HCT116 (cell line): ENCODE results near the gene ETV7. TPM values are rescaled to one million over a fixed set of nuclear protein-coding genes. Genes with fewer than 3 reads are reported as not detected.
A peak's percentile ranks its signal among the peaks of the same experiment; 100 is the strongest.

Experiments
- ATAC-seq: fragments of 200-7000 bp; cut with Tn5 transposase; 2 replicates; pipeline ENCODE4 v1.9.1; 2020; ENCODE audit warnings: mild to moderate bottlenecking, moderate library complexity
- BruUV-seq: library from RNA; stranded (reverse); fragments of 400-500 nt; replicated peaks from 2 replicates; lab custom pipeline; 2021; lab: Mats Ljungman, UMichigan
- CTCF ChIA-PET: fragments of 300-600 bp; sonication (Branson Sonifier 250); formaldehyde crosslinking; loops from one replicate; lab custom pipeline; 2021; ENCODE audit warnings: antibody characterized with exemption; lab: Charles Lee
- POLR2A ChIA-PET: fragments of 300-600, 350-600 bp; sonication (Branson Sonifier 250); formaldehyde crosslinking; loops from one replicate; lab custom pipeline; 2021; ENCODE audit warnings: antibody characterized with exemption; lab: Charles Lee
- RAD21 ChIA-PET, 2 experiments: fragments of 300-600 bp; sonication (Branson Sonifier 250); formaldehyde crosslinking; loops; one replicate each; lab custom pipeline; 2023; ENCODE audit warnings: low total read pairs in 2 of 2; ENCODE audit not compliant: uncharacterized antibody in 2 of 2, unreplicated experiment in 2 of 2, low non-redundant PET in 1 of 2; lab: Charles Lee
- DNase-seq: peaks from one replicate; pipeline ENCODE4 v3.0.0-alpha.2; 2010; ENCODE audit warnings: low read depth, low spot score
- H2AFZ ChIP-seq: fragments of 200-600 bp; shearing (Covaris generic), sonication (generic); 2 replicates; pipeline ENCODE4 v1.6.1; 2017; ENCODE audit warnings: low read depth, mixed run types, mixed read lengths, antibody characterized with exemption, low read length; ENCODE audit not compliant: poor library complexity, severe bottlenecking
- H3K27ac ChIP-seq: 2 replicates; pipeline ENCODE4 v1.5.1; 2012; ENCODE audit warnings: low read depth, low read length
- H3K27me3 ChIP-seq: fragments of 200-600 bp; sonication (generic); 2 replicates; pipeline ENCODE4 v1.6.1; 2016; ENCODE audit warnings: mixed run types, low read length, mixed read lengths; ENCODE audit not compliant: insufficient read depth
- H3K36me3 ChIP-seq, 2 experiments: fragments of 200-500 bp in 1 of 2; fragments of 200-600 bp in 1 of 2; sonication (Bioruptor generic) in 1 of 2; sonication (generic) in 1 of 2; 2 replicates each; pipeline versions ENCODE4 v1.5.1 to v1.6.1; 2014 to 2016; ENCODE audit warnings: low read length in 2 of 2, inconsistent platforms in 1 of 2, mixed read lengths in 1 of 2, mixed run types in 1 of 2; ENCODE audit not compliant: insufficient read depth in 2 of 2, control insufficient read depth in 1 of 2
- H3K4me1 ChIP-seq, 2 experiments: fragments of 200-600 bp in 1 of 2; sonication (generic) in 1 of 2; 2 replicates each; pipeline versions ENCODE4 v1.5.1 to v1.6.1; 2012 to 2017; ENCODE audit warnings: low read length in 2 of 2, inconsistent platforms in 1 of 2, mild to moderate bottlenecking in 1 of 2, mixed read lengths in 1 of 2, mixed run types in 1 of 2, moderate library complexity in 1 of 2; ENCODE audit not compliant: insufficient read depth in 2 of 2, control insufficient read depth in 1 of 2
- H3K4me2 ChIP-seq: fragments of 200-600 bp; sonication (generic); 2 replicates; pipeline ENCODE4 v1.6.1; 2017; ENCODE audit warnings: mixed run types, low read length, mixed read lengths
- H3K4me3 ChIP-seq, 2 experiments: fragments of 200-600 bp in 1 of 2; sonication (generic) in 1 of 2; replicated peaks in 1 of 2; 2 replicates each; pipeline ENCODE4 v1.5.1; 2011 to 2016; ENCODE audit warnings: low read length in 2 of 2, control low read depth in 1 of 2, low read depth in 1 of 2, mild to moderate bottlenecking in 1 of 2, mixed read lengths in 1 of 2, mixed run types in 1 of 2
- H3K79me2 ChIP-seq: fragments of 200-600 bp; sonication (generic); 2 replicates; pipeline ENCODE4 v1.6.1; 2017; ENCODE audit warnings: mild to moderate bottlenecking, mixed run types, low read length, moderate library complexity, mixed read lengths; ENCODE audit not compliant: insufficient read depth
- H3K9ac ChIP-seq: fragments of 200-600 bp; sonication (generic); 2 replicates; pipeline ENCODE4 v1.6.1; 2016; ENCODE audit warnings: low read length, mixed read lengths
- H3K9me2 ChIP-seq: fragments of 200-600 bp; sonication (generic), shearing (Covaris generic); 2 replicates; pipeline ENCODE4 v1.6.1; 2017; ENCODE audit warnings: mixed run types, mild to moderate bottlenecking, moderate library complexity; ENCODE audit not compliant: insufficient read depth
- H3K9me3 ChIP-seq, 2 experiments: fragments of 200-500 bp in 1 of 2; fragments of 200-600 bp in 1 of 2; sonication (Bioruptor generic) in 1 of 2; sonication (generic) in 1 of 2; 2 replicates each; pipeline ENCODE4 v1.6.1; 2014 to 2017; ENCODE audit warnings: low read length in 2 of 2, mixed read lengths in 2 of 2, inconsistent platforms in 1 of 2, low read depth in 1 of 2, mild to moderate bottlenecking in 1 of 2, mixed run types in 1 of 2, moderate library complexity in 1 of 2; ENCODE audit not compliant: control insufficient read depth in 1 of 2, insufficient read depth in 1 of 2
- H4K20me1 ChIP-seq: fragments of 200-600 bp; sonication (generic), shearing (Covaris generic); 2 replicates; pipeline ENCODE4 v1.6.1; 2017; ENCODE audit warnings: mixed run types, mild to moderate bottlenecking, moderate library complexity; ENCODE audit not compliant: insufficient read depth
- CBX3 ChIP-seq: IDR thresholded peaks from 2 replicates; pipeline ENCODE4 v1.6.1; 2012; ENCODE audit warnings: low read depth
- CEBPB ChIP-seq: IDR thresholded peaks from 2 replicates; pipeline ENCODE4 v1.6.1; 2012; ENCODE audit warnings: low read depth
- EGR1 ChIP-seq: IDR thresholded peaks from 2 replicates; pipeline ENCODE4 v1.6.1; 2012; ENCODE audit warnings: low read depth
- ELF1 ChIP-seq: IDR thresholded peaks from 2 replicates; pipeline ENCODE4 v1.6.1; 2012; ENCODE audit warnings: low read depth, borderline replicate concordance
- EZH2 ChIP-seq: fragments of 200-600 bp; sonication (generic); IDR thresholded peaks from 2 replicates; pipeline ENCODE4 v1.6.1; 2017; ENCODE audit warnings: antibody characterized with exemption, mixed run types
- EZH2phosphoT487 ChIP-seq: fragments of 200-600 bp; IDR thresholded peaks from 2 replicates; pipeline ENCODE4 v1.6.1; 2018; ENCODE audit warnings: antibody characterized with exemption, borderline replicate concordance
- FOSL1 ChIP-seq: IDR thresholded peaks from 2 replicates; pipeline ENCODE4 v1.6.1; 2012; ENCODE audit warnings: low read depth
- JUND ChIP-seq: IDR thresholded peaks from 2 replicates; pipeline ENCODE4 v1.6.1; 2012
- POLR2AphosphoS5 ChIP-seq: IDR thresholded peaks from 2 replicates; pipeline ENCODE4 v1.6.1; 2011; ENCODE audit warnings: mild to moderate bottlenecking, low read depth, low read length, moderate library complexity
- REST ChIP-seq: IDR thresholded peaks from 2 replicates; pipeline ENCODE4 v1.6.1; 2012; ENCODE audit warnings: low read depth
- SIN3A ChIP-seq: IDR thresholded peaks from 2 replicates; pipeline ENCODE4 v1.6.1; 2012; ENCODE audit warnings: low read depth
- SP1 ChIP-seq: IDR thresholded peaks from 2 replicates; pipeline ENCODE4 v1.6.1; 2012; ENCODE audit warnings: low read depth
- SRF ChIP-seq: IDR thresholded peaks from 2 replicates; pipeline ENCODE4 v1.6.1; 2012; ENCODE audit warnings: low read depth
- ZFX ChIP-seq: fragments of 450-650 bp; IDR thresholded peaks from 2 replicates; pipeline ENCODE4 v1.6.1; 2017
- intact Hi-C: fragments of 100-400 bp; cut with micrococcal nuclease; formaldehyde crosslinking; loops from 2 replicates; pipeline ENCODE4 v1.10.0; 2022
- total RNA-seq: library from RNA; stranded (reverse); gene quantifications from one replicate; pipeline ENCODE4 v1.2.1, GENCODE V29; 2021; ENCODE audit not compliant: unreplicated experiment

The ETV7 gene
- total RNA-seq, 1 experiment from 2014 or later, result 1.0 TPM

DNA sequence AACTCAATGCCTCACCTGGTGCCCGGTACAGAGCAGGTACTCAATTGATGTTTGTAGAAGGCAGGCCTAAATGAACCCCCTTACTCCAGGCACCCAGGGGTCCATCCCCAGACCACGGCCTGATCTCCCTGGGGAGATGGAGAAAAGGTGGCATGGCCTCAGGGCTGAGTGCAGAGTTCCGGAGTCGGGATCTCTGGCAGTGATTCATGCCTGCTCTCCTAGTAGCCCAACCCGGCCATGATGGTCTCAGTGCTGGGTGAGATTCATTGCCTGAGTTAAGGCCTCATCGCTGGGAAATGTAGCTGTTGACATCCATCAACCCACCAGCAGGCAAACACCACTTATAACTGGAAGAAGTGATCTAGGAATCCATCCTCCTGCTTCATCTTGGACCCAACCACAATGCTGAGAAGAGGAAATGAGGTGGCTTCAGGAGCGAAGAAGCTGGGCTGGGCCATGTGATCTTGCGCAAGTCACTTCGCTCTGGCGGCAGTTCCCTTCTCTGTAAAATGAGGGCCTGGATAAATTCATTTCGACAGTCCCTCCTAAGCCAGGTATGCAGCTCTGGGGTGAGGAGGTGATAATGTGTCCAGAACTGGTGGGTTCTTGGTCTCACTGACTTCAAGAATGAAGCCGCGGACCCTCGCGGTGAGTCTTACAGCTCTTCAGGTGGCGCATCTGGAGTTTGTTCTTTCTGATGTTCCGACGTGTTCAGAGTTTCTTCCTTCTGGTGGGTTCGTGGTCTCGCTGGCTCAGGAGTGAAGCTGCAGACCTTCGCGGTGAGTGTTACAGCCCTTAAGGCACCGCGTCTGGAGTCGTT is 24.7 kb downstream of the ETV7 start:
- no peak overlapping the region for H3K4me3 ChIP-seq
- TF ChIP-seq ELF1 (no peak), FOSL1 (no peak), REST (no peak), EZH2phosphoT487 (no peak), EGR1 (no peak), SP1 (no peak), ZFX (no peak), SRF (no peak), CBX3 (no peak), POLR2AphosphoS5 (no peak), CEBPB (no peak), SIN3A (no peak), JUND (no peak), EZH2 (no peak)
- H2AFZ ChIP-seq, result no peak overlapping the region
- H3K9me3 ChIP-seq, result no peaks in the 10 kb centered on the region
- no peaks in the 10 kb centered on the region for H3K9me2 ChIP-seq
- H3K36me3 ChIP-seq, result no peaks in the 10 kb centered on the region
- H3K4me1 ChIP-seq, result peaks cover 0 to 4% of the 10 kb centered on the region in 2 experiments; a peak in 1 of 4 replicates
- ChIA-PET CTCF (interaction anchor here (1.2 kb wide), 1 partner anchor 239 kb away, joined by 3 read pairs; no protein-coding TSS in a partner anchor), POLR2A (no interaction called here), RAD21 (interaction anchor here in 1 of 2 experiments (0.9 kb wide), 1 partner anchor 12 kb away, joined by 4 read pairs; no protein-coding TSS in a partner anchor)
- no peaks in the 10 kb centered on the region for H3K79me2 ChIP-seq
- TSS peak; percentile 85 for BruUV-seq
- no peak overlapping the region for H3K4me2 ChIP-seq
- no peak overlapping the region for H3K9ac ChIP-seq
- DNase-seq, result no peak
- no peak for ATAC-seq
- intact Hi-C loops, result no loop called here
- no peaks in the 10 kb centered on the region for H3K27me3 ChIP-seq
- no peak overlapping the region for H3K27ac ChIP-seq
- H4K20me1 ChIP-seq, result no peaks in the 10 kb centered on the region
